ENCODE data around the gene RAPGEF3. TPM values are rescaled to one million over a fixed set of nuclear protein-coding genes. Genes with fewer than 3 reads are reported as not detected.

The RAPGEF3 gene
- total RNA-seq, 2 experiments from 2014 or later = 0.24 TPM; not detected in 1

DNA sequence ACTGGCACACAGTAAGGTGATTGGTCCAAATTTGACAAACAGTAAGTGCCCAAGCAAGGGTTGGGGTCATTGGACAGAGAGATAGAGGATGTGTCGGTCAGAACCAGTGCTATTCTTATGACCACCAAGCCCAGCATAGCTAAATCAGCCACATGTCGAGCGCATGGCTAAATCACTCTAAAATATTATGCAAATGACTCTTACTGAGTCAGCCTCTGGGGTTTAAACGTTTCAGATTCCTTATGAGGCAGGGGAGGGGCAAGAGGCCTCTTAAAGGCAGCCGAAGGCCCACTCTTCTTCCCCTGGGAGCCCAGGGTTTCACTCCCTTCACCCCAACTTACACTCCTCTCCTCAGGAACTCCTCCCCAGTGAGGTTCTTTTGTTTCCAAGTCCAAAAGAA lies 32.8 kb downstream of the RAPGEF3 start:
- CTCF ChIA-PET = interaction anchor here (0.9 to 7.2 kb wide), 5 partner anchors 10 to 113 kb away, joined by 3 to 102 read pairs (median 10); partner anchors contain the start of gene RAPGEF3
- peaks cover 13% of the 10 kb centered on the region for H3K36me3 Mint-ChIP-seq (ENCODE audit: low read depth)
- H3K4me3 Mint-ChIP-seq = no peak overlapping the region
- H3K4me1 Mint-ChIP-seq (ENCODE audit: low read depth) = peaks cover 39% of the 10 kb centered on the region
- POLR2A ChIA-PET = interaction anchor here (1.2 kb wide), 1 partner anchor 107 kb away, joined by 4 read pairs; no protein-coding TSS in a partner anchor
- no peaks in the 10 kb centered on the region for H3K9me3 Mint-ChIP-seq (ENCODE audit: insufficient read depth)
- H3K27ac Mint-ChIP-seq = no peak overlapping the region
- no peak for DNase-seq
- no peak for ATAC-seq
- no peaks in the 10 kb centered on the region for H3K27me3 Mint-ChIP-seq (ENCODE audit: low read depth)

DNA sequence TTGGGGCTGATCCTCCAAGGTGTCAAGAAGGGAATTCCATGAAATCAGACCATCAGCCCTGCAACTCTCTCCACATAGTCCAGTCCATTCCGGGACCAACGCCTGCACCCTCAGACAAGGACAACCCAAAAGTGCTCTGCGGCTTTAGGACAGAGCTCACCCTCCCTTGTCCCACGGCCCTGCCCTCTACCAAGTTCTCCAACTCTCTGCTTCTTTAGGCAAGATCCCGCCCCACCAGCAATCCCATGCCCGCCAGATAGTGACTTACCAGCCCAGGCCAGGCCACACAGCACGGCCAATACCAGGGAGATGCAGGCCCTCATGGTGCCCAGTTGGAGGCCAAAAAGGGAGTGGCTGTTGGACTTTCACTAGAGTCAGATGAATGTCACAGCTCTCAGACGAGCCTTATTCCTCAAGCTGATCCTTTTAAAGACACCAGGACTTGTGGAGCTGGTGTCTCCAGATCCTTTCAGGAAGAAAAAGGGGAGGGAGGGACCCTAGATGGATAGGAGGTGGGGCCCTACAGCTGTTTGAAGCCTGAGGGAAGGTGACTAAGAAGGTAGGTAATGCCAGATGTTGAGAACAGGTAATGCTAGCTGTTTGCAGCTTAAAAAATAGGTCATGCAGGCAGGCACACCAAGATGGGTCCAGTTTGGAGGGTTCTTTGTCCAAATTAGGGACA lies 33.4 kb downstream of the RAPGEF3 start, which contains the start of gene ENDOU:
Gene ENDOU (minus strand): TSS at position 400 of the 682 bp plus-strand sequence. CDS start 77 bp downstream, at position 323.
- no peaks in the 10 kb centered on the region for H3K9me3 Mint-ChIP-seq (ENCODE audit: insufficient read depth)
- H3K4me3 Mint-ChIP-seq = no peak within 1 kb of the TSS
- peaks cover 44% of the 10 kb centered on the region for H3K4me1 Mint-ChIP-seq (ENCODE audit: low read depth)
- H3K27ac Mint-ChIP-seq = no peak within 1 kb of the TSS
- ATAC-seq (no peak), DNase-seq (no peak)
- POLR2A ChIA-PET = interaction anchor here (1.2 kb wide), 1 partner anchor 107 kb away, joined by 4 read pairs; no protein-coding TSS in a partner anchor
- no peaks in the 10 kb centered on the region for H3K27me3 Mint-ChIP-seq (ENCODE audit: low read depth)
- H3K36me3 Mint-ChIP-seq (ENCODE audit: low read depth) = peaks cover 13% of the 10 kb centered on the region
- CTCF ChIA-PET = interaction anchor here (0.6 to 7.2 kb wide), 8 partner anchors 10 to 113 kb away, joined by 3 to 102 read pairs (median 4); partner anchors contain the start of gene RAPGEF3

- CTCF ChIA-PET = interaction anchor here (1.3 to 7.2 kb wide), 7 partner anchors 8 to 85 kb away, joined by 3 to 102 read pairs (median 5); no protein-coding TSS in a partner anchor
- Mint-ChIP-seq H3K27ac (peak overlapping the region; percentile 89), H3K9me3 (ENCODE audit: insufficient read depth) (no peaks in the 10 kb centered on the region), H3K4me3 (no peak overlapping the region), H3K4me1 (ENCODE audit: low read depth) (peaks cover 52% of the 10 kb centered on the region), H3K36me3 (ENCODE audit: low read depth) (peaks cover 13% of the 10 kb centered on the region), H3K27me3 (ENCODE audit: low read depth) (no peaks in the 10 kb centered on the region)
- ATAC-seq = no peak
- POLR2A ChIA-PET = interaction anchor here (1.9 kb wide), 1 partner anchor 17 kb away, joined by 5 read pairs; the partner anchor contains the start of gene RPAP3
- no peak for DNase-seq
Observed at GRCh38 chr12:47722941-47723631, 35.6 kb downstream of the RAPGEF3 start.

DNA sequence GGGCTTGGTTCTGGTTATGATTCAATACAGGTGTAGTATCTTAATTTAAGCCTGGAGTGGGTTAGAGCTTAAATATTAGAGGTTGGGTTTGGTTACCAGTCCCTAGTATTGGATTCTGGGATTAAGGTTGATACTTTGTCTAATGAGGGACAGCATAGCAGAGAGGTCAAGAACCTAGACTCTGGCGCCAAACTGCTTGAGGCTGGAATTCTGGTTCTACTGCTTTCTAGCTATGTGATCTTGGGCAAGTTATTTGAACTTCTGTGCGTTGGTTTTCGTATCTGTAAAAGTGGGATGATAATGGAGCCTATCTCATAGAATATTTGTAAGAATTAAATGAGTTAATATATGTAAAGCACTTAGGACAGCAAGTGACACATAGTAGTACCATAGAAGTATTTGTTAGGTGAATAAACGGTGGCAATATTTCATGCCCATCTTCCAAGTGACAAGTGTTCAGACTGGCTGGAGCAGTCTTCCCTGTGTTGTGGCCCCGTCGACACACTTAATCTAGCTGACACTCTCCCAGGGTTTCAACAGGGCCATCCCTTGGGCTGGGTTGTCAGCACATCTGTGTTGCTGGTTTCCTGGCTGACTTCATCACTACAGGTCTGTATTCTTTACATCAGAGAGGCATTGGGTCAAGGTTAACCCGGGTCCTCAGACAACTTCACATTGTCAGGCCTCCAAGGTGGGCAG lies 36.4 kb downstream of the RAPGEF3 start:
- ATAC-seq = no peak
- DNase-seq = no peak
- H3K4me1 Mint-ChIP-seq (ENCODE audit: low read depth) = peaks cover 60% of the 10 kb centered on the region
- POLR2A ChIA-PET = interaction anchor here (1.9 kb wide), 1 partner anchor 17 kb away, joined by 5 read pairs; the partner anchor contains the start of gene RPAP3
- H3K9me3 Mint-ChIP-seq (ENCODE audit: insufficient read depth) = no peaks in the 10 kb centered on the region
- peaks cover 13% of the 10 kb centered on the region for H3K36me3 Mint-ChIP-seq (ENCODE audit: low read depth)
- H3K4me3 Mint-ChIP-seq = peak overlapping the region; percentile 58
- CTCF ChIA-PET = interaction anchor here (0.8 to 7.2 kb wide), 4 partner anchors 12 to 57 kb away, joined by 3 to 102 read pairs (median 4); no protein-coding TSS in a partner anchor
- H3K27ac Mint-ChIP-seq = peak overlapping the region; percentile 89
- no peaks in the 10 kb centered on the region for H3K27me3 Mint-ChIP-seq (ENCODE audit: low read depth)

DNA sequence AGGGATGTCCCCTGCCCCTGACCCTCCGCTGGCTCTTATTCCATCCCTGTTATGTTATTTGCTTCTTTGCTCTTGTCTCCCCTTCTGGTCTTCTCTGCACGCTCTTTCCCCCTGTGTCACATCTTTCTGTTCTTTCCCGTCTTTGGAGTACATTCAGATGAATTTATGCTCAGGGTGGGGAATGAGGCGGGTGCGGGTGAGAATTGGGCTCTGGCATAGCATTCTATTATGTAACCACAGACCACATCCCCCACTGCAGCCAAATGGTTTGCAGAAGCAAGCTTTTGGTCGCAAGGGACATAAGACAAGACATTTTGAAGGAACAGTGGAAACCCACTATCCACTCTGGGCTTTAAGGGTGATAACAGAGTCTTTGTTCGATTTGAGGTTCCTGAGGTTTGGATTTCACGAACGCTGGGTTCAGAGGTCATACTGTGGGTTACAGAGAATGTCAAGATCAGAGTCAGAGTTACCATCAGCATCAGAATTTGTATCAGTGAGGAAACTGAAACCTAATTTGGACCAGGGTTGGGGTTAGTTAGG lies 37.2 kb downstream of the RAPGEF3 start:
- H3K9me3 Mint-ChIP-seq (ENCODE audit: insufficient read depth) = no peaks in the 10 kb centered on the region

GRCh38 chr12:47718531-47718930 lies 40.1 kb downstream of the RAPGEF3 start:
- H3K9me3 Mint-ChIP-seq (ENCODE audit: insufficient read depth) = no peaks in the 10 kb centered on the region
- H3K4me1 Mint-ChIP-seq (ENCODE audit: low read depth) = peaks cover 66% of the 10 kb centered on the region
- POLR2A ChIA-PET = interaction anchor here (1.0 kb wide), 1 partner anchor 14 kb away, joined by 3 read pairs; no protein-coding TSS in a partner anchor
- H3K27me3 Mint-ChIP-seq (ENCODE audit: low read depth) = no peaks in the 10 kb centered on the region
- CTCF ChIA-PET = interaction anchor here (0.7 to 15.8 kb wide), 15 partner anchors 9 to 686 kb away, joined by 3 to 297 read pairs (median 5); partner anchors contain the start of genes RPAP3 and SLC48A1
- H3K4me3 Mint-ChIP-seq = no peak overlapping the region
- DNase-seq = no peak
- ATAC-seq = no peak
- no peak overlapping the region for H3K27ac Mint-ChIP-seq
- H3K36me3 Mint-ChIP-seq (ENCODE audit: low read depth) = peaks cover 8% of the 10 kb centered on the region

More for the DNA sequence above, 37.2 kb downstream of the RAPGEF3 start:
- Mint-ChIP-seq H3K27me3 (ENCODE audit: low read depth) (no peaks in the 10 kb centered on the region), H3K27ac (peak overlapping the region; percentile 89), H3K4me1 (ENCODE audit: low read depth) (peaks cover 66% of the 10 kb centered on the region), H3K4me3 (peak overlapping the region; percentile 58), H3K36me3 (ENCODE audit: low read depth) (peaks cover 13% of the 10 kb centered on the region)
- ATAC-seq (peak; percentile 62), DNase-seq (peak; percentile 71)
- POLR2A ChIA-PET = interaction anchor here (1.9 kb wide), 1 partner anchor 16 kb away, joined by 5 read pairs; the partner anchor contains the start of gene RPAP3
- CTCF ChIA-PET = interaction anchor here (1.0 to 7.2 kb wide), 4 partner anchors 21 to 58 kb away, joined by 3 to 102 read pairs (median 4); no protein-coding TSS in a partner anchor

DNA sequence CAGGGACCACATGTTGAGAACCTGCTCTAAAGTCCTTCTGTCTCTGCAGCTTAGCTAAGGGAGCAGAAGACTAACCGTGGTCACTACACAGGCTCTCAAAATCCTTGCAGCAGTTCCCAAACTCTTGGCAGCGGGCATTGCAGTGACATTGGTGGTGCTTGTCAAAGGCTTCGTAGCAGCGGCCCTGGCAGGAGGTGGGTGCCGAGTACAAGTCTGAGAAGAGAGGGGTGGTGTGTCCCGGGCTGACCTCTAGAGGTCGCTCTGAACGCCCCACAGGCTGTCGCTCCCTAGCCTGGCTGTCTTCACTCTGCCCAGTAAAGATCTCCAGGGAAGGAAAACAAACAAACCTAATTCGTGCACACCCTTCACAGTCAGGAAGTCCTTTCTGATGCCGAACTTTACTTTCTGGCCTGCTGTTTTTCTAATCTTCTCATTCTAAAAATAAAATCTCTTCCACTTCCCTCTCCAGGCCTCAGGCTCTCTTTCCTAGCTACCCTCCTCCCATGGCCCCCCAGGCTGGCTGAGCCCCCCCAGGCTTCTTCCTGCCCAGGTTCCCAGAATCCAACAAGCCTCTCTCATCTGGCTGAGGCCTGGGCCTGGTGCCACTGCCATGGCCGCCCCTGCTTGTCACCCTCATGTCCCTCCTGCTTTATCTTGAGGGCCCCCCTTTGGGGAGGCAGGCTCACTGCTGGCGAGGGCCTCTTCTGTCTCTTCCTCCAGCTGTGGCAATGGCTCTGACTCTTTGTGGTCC lies 41.1 kb downstream of the RAPGEF3 start:
- peak overlapping the region; percentile 39 for H3K27ac Mint-ChIP-seq
- no peaks in the 10 kb centered on the region for H3K9me3 Mint-ChIP-seq (ENCODE audit: insufficient read depth)
- CTCF ChIA-PET = interaction anchor here (0.8 to 15.8 kb wide), 17 partner anchors 8 to 180 kb away, joined by 3 to 297 read pairs (median 5); partner anchors contain the start of genes RPAP3 and SLC48A1
- no peak overlapping the region for H3K4me3 Mint-ChIP-seq
- POLR2A ChIA-PET = no interaction called here
- ATAC-seq (peak; percentile 67), DNase-seq (peak; percentile 71)
- H3K36me3 Mint-ChIP-seq (ENCODE audit: low read depth) = peaks cover 3% of the 10 kb centered on the region
- H3K4me1 Mint-ChIP-seq (ENCODE audit: low read depth) = peaks cover 57% of the 10 kb centered on the region
- H3K27me3 Mint-ChIP-seq (ENCODE audit: low read depth) = no peaks in the 10 kb centered on the region

- no peaks in the 10 kb centered on the region for H3K27me3 Mint-ChIP-seq (ENCODE audit: low read depth)
- peaks cover 3% of the 10 kb centered on the region for H3K36me3 Mint-ChIP-seq (ENCODE audit: low read depth)
- H3K9me3 Mint-ChIP-seq (ENCODE audit: insufficient read depth) = no peaks in the 10 kb centered on the region
- no peak overlapping the region for H3K27ac Mint-ChIP-seq
- CTCF ChIA-PET = interaction anchor here (0.8 to 15.8 kb wide), 13 partner anchors 10 to 174 kb away, joined by 3 to 297 read pairs (median 17); partner anchors contain the start of genes RPAP3 and SLC48A1
- no peak overlapping the region for H3K4me3 Mint-ChIP-seq
- peaks cover 51% of the 10 kb centered on the region for H3K4me1 Mint-ChIP-seq (ENCODE audit: low read depth)
- DNase-seq (no peak), ATAC-seq (no peak)
- POLR2A ChIA-PET = no interaction called here
Observed at GRCh38 chr12:47717046-47717442, 41.6 kb downstream of the RAPGEF3 start.

DNA sequence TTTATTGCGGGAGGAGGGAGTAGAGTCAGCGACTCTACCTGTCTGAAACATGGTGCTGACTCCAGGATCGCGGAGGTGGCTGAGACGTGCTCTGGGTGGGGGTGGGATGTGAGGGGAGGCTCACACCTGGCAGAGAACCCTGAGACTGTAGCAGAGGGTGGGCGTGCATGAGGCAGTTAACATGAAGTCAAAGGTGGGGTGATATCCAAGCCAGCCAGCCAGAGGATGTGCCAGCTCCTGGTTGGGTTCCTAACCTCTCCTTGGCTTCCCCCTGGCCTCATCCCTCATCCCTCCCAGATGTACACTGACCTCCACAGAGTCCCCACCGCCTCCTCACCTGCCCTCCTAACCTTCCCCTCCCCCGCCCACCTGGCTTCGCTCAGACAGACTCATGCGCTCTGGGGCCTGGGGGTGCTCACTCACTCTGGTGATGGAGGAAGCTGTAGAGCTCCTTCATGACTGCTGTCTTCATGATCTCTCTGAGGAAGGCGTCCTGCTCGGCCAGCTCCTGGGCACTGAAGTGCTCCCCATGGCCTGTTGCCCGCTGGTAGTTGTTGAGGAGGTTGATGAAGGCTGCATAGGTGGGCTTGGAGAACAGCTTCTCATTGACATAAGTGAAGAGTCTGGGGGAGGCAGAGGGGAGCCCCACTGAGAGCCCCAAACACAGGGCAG lies 42.7 kb downstream of the RAPGEF3 start:
- ChIA-PET CTCF (interaction anchor here (1.0 to 15.8 kb wide), 20 partner anchors 8 to 473 kb away, joined by 3 to 297 read pairs (median 8); partner anchors contain the start of genes ENDOU, RAPGEF3, RPAP3 and SLC48A1), POLR2A (interaction anchor here (0.7 to 1.3 kb wide), 2 partner anchors 10 to 117 kb away, joined by 3 to 5 read pairs; no protein-coding TSS in a partner anchor)
- Mint-ChIP-seq H3K36me3 (ENCODE audit: low read depth) (no peaks in the 10 kb centered on the region), H3K27me3 (ENCODE audit: low read depth) (no peaks in the 10 kb centered on the region), H3K4me3 (no peak overlapping the region), H3K9me3 (ENCODE audit: insufficient read depth) (no peaks in the 10 kb centered on the region), H3K4me1 (ENCODE audit: low read depth) (peaks cover 41% of the 10 kb centered on the region), H3K27ac (peak overlapping the region; percentile 9)
- DNase-seq (no peak), ATAC-seq (no peak)
